Trophoblast cell (in vitro differentiated cells and primary cell): Measurements from ENCODE around the gene SCAMP5.
A peak's percentile ranks its signal among the peaks of the same experiment; 100 is the strongest.

Source experiments
- DNase-seq, 2 donors: peaks; one replicate each; pipeline ENCODE4 v3.0.0-alpha.2; 2016
- H2AFZ ChIP-seq: 2 replicates; pipeline ENCODE4 v1.6.1; 2013; ENCODE audit warnings: low read length, moderate library complexity, mild to moderate bottlenecking; ENCODE audit not compliant: insufficient read depth, poor library complexity
- H2AK5ac ChIP-seq: 2 replicates; pipeline ENCODE4 v1.6.1; 2013; ENCODE audit warnings: mild to moderate bottlenecking, low read length
- H2BK120ac ChIP-seq: 2 replicates; pipeline ENCODE4 v1.6.1; 2013; ENCODE audit warnings: low read length, mild to moderate bottlenecking, moderate library complexity; ENCODE audit not compliant: insufficient read depth, poor library complexity
- H2BK12ac ChIP-seq: 2 replicates; pipeline ENCODE4 v1.6.1; 2013; ENCODE audit warnings: mild to moderate bottlenecking, low read length, moderate library complexity
- H2BK5ac ChIP-seq: 2 replicates; pipeline ENCODE4 v1.6.1; 2013; ENCODE audit warnings: low read length, low read depth, moderate library complexity, mild to moderate bottlenecking; ENCODE audit not compliant: poor library complexity
- H3K14ac ChIP-seq: 2 replicates; pipeline ENCODE4 v1.6.1; 2013; ENCODE audit warnings: mild to moderate bottlenecking, low read length
- H3K18ac ChIP-seq: 2 replicates; pipeline ENCODE4 v1.6.1; 2013; ENCODE audit warnings: mild to moderate bottlenecking, low read length
- H3K23ac ChIP-seq: 2 replicates; pipeline ENCODE4 v1.6.1; 2013; ENCODE audit warnings: low read length
- H3K27ac ChIP-seq: 2 replicates; pipeline ENCODE4 v1.5.1; 2013; ENCODE audit warnings: low read depth, mild to moderate bottlenecking, inconsistent platforms, low read length, moderate library complexity
- H3K27me3 ChIP-seq: 2 replicates; pipeline ENCODE4 v1.6.1; 2013; ENCODE audit warnings: inconsistent platforms, mild to moderate bottlenecking, low read length, moderate library complexity; ENCODE audit not compliant: insufficient read depth
- H3K36me3 ChIP-seq, 2 experiments: 1 replicate in 1 of 2; 2 replicates in 1 of 2; pipeline ENCODE4 v1.6.1; 2013; ENCODE audit warnings: low read length in 2 of 2, mild to moderate bottlenecking in 2 of 2, moderate library complexity in 1 of 2; ENCODE audit not compliant: insufficient read depth in 2 of 2, control insufficient read depth in 1 of 2
- H3K4ac ChIP-seq: 2 replicates; pipeline ENCODE4 v1.6.1; 2013; ENCODE audit warnings: low read depth, mild to moderate bottlenecking, low read length, moderate library complexity
- H3K4me1 ChIP-seq, 2 experiments: 1 replicate in 1 of 2; 2 replicates in 1 of 2; pipeline ENCODE4 v1.6.1; 2013; ENCODE audit warnings: low read length in 2 of 2, mild to moderate bottlenecking in 2 of 2, moderate library complexity in 1 of 2; ENCODE audit not compliant: insufficient read depth in 2 of 2, control insufficient read depth in 1 of 2
- H3K4me2 ChIP-seq: 2 replicates; pipeline ENCODE4 v1.6.1; 2013; ENCODE audit warnings: inconsistent platforms, mild to moderate bottlenecking, low read length, moderate library complexity
- H3K4me3 ChIP-seq: 2 replicates; pipeline ENCODE4 v1.5.1; 2013; ENCODE audit warnings: mild to moderate bottlenecking, low read depth, low read length, inconsistent platforms
- H3K79me1 ChIP-seq: one replicate; pipeline ENCODE4 v1.6.1; 2013; ENCODE audit warnings: low read length
- H3K79me2 ChIP-seq: 2 replicates; pipeline ENCODE4 v1.6.1; 2013; ENCODE audit warnings: low read length, mild to moderate bottlenecking; ENCODE audit not compliant: control insufficient read depth, insufficient read depth, poor library complexity
- H3K9ac ChIP-seq: 2 replicates; pipeline ENCODE4 v1.6.1; 2013; ENCODE audit warnings: mild to moderate bottlenecking, low read length
- H3K9me3 ChIP-seq: 2 replicates; pipeline ENCODE4 v1.6.1; 2013; ENCODE audit warnings: low read depth, mild to moderate bottlenecking, control low read depth, inconsistent platforms, low read length; ENCODE audit not compliant: insufficient read depth
- H4K12ac ChIP-seq: 2 replicates; pipeline ENCODE4 v1.6.1; 2013; ENCODE audit warnings: low read depth, mild to moderate bottlenecking, low read length, moderate library complexity
- H4K8ac ChIP-seq: 2 replicates; pipeline ENCODE4 v1.6.1; 2013; ENCODE audit warnings: low read depth, mild to moderate bottlenecking, low read length, moderate library complexity
- H4K91ac ChIP-seq: one replicate; pipeline ENCODE4 v1.6.1; 2013; ENCODE audit warnings: low read depth, mild to moderate bottlenecking, low read length, moderate library complexity
- WGBS: extraction: QIAGEN DNeasy Blood & Tissue Kit; methylation state at CpG from one replicate; pipeline ENCODE4 v1.1.7; 2013; ENCODE audit warnings: missing lambda C conversion rate; ENCODE audit not compliant: insufficient read length, insufficient coverage; ENCODE audit errors: extremely low coverage; 5-methylcytosine and 5-hydroxymethylcytosine counted together

SCAMP5 gene

DNA sequence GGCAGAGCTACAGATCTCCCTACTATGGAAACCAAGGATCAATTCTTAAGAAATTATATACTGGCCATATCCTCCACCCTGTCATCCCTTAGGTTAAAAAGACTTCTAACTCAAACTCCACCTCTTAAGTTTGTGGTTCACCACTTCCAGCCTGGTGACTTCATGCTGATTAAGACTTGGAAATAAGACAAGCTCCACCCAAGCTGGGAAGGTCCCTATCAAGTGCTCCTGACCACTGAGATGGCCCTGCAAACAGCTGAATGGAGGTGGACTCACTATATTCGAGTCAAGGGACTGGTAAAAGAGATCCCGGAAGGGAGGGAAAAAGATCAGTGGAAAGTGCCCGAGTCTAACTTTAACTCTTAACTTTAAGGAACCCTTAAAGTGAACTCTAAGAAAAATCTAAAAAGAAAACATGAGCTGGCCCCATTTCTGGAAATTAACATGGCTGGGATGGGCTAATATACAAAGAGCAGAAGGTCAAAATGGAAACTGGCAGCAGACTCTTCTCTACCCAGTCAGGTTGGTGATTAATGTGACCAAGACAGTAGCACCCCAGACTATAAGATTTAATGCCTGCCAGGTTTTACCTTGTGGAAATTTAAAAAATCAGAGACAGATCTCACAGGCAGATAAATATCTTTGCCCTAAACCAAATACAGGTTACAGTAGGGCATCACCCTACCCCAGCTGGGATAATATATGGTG, 71.9 kb downstream of the SCAMP5 start:
- WGBS = no CpG with 5 or more reads among the region's 3 CpGs
- no peak overlapping the region for H2BK12ac ChIP-seq
- no peak overlapping the region for H2BK5ac ChIP-seq
- H3K4me2 ChIP-seq = no peak overlapping the region
- H3K18ac ChIP-seq = no peak overlapping the region
- no peak overlapping the region for H4K8ac ChIP-seq
- H3K4me1 ChIP-seq = no peaks in the 10 kb centered on the region
- no peak overlapping the region for H3K4me3 ChIP-seq
- H3K27me3 ChIP-seq = no peaks in the 10 kb centered on the region
- no peaks in the 10 kb centered on the region for H3K79me1 ChIP-seq
- H3K23ac ChIP-seq = no peak overlapping the region
- no peak overlapping the region for H2AK5ac ChIP-seq
- no peak overlapping the region for H4K91ac ChIP-seq
- H2BK120ac ChIP-seq = no peak overlapping the region
- H3K27ac ChIP-seq = no peak overlapping the region
- H3K9ac ChIP-seq = no peak overlapping the region
- H2AFZ ChIP-seq = no peak overlapping the region
- H4K12ac ChIP-seq = no peak overlapping the region
- peak in 1 of 2 donors; percentile 13 for DNase-seq
- H3K14ac ChIP-seq = no peak overlapping the region
- no peak overlapping the region for H3K4ac ChIP-seq
- no peaks in the 10 kb centered on the region for H3K9me3 ChIP-seq
- no peaks in the 10 kb centered on the region for H3K79me2 ChIP-seq
- H3K36me3 ChIP-seq = no peaks in the 10 kb centered on the region

- Histone ChIP-seq H3K4ac (no peak overlapping the region), H3K4me2 (no peak overlapping the region), H3K79me2 (no peaks in the 10 kb centered on the region), H2BK120ac (no peak overlapping the region), H3K18ac (no peak overlapping the region), H3K14ac (no peak overlapping the region), H3K4me3 (no peak overlapping the region), H3K79me1 (no peaks in the 10 kb centered on the region), H3K27ac (no peak overlapping the region), H3K36me3 (no peaks in the 10 kb centered on the region), H3K9ac (no peak overlapping the region), H4K91ac (no peak overlapping the region), H2BK5ac (no peak overlapping the region), H4K8ac (no peak overlapping the region), H3K4me1 (no peaks in the 10 kb centered on the region), H2BK12ac (no peak overlapping the region), H3K9me3 (no peaks in the 10 kb centered on the region), H3K27me3 (no peaks in the 10 kb centered on the region), H3K23ac (no peak overlapping the region), H4K12ac (no peak overlapping the region), H2AK5ac (no peak overlapping the region), H2AFZ (no peak overlapping the region)
- DNase-seq = peak in 1 of 2 donors; percentile 41
These were observed 73.4 kb downstream of the SCAMP5 start for GRCh38 chr15:75068748-75069147.

- no peaks in the 10 kb centered on the region for H3K36me3 ChIP-seq
- no peaks in the 10 kb centered on the region for H3K79me2 ChIP-seq
- no peak overlapping the region for H3K4me3 ChIP-seq
- no peak overlapping the region for H2AK5ac ChIP-seq
- H3K4me2 ChIP-seq = no peak overlapping the region
- no peak overlapping the region for H3K23ac ChIP-seq
- no peak overlapping the region for H3K4ac ChIP-seq
- H4K12ac ChIP-seq = no peak overlapping the region
- WGBS = no CpG with 5 or more reads among the region's 8 CpGs
- H3K18ac ChIP-seq = no peak overlapping the region
- no peak overlapping the region for H2AFZ ChIP-seq
- H3K9ac ChIP-seq = no peak overlapping the region
- no peaks in the 10 kb centered on the region for H3K9me3 ChIP-seq
- peak in 1 of 2 donors; percentile 12 for DNase-seq
- no peak overlapping the region for H4K91ac ChIP-seq
- no peak overlapping the region for H2BK12ac ChIP-seq
- no peak overlapping the region for H2BK5ac ChIP-seq
- no peak overlapping the region for H3K14ac ChIP-seq
- no peaks in the 10 kb centered on the region for H3K27me3 ChIP-seq
- H4K8ac ChIP-seq = no peak overlapping the region
- no peak overlapping the region for H3K27ac ChIP-seq
- H2BK120ac ChIP-seq = no peak overlapping the region
- H3K79me1 ChIP-seq = no peaks in the 10 kb centered on the region
- H3K4me1 ChIP-seq = no peaks in the 10 kb centered on the region
These were observed 74.0 kb downstream of the SCAMP5 start for GRCh38 chr15:75069301-75069925.

DNA sequence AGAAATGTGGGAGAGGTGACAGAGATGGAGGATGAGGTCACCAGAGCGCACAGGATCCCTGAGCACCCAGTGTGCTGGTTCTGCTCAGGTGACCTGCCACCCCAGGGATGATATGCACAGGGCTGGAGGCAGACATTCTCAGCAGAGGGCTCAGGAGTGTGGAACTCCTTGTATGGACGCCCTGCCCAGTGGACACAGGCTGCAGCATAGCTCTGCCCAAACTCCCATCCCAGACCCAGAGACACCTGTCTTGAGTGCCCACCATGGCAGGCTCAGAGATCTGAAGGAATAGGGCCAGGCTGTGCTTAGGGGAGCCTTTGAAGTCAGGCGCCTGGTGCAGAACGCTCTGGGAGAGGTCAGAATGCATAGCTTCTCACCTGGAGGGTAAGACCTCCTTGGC, 75.3 kb downstream of the SCAMP5 start:
- H2AFZ ChIP-seq = no peak overlapping the region
- H2BK120ac ChIP-seq = no peak overlapping the region
- H3K23ac ChIP-seq = no peak overlapping the region
- no peaks in the 10 kb centered on the region for H3K27me3 ChIP-seq
- no peak overlapping the region for H2AK5ac ChIP-seq
- H3K4ac ChIP-seq = no peak overlapping the region
- H4K91ac ChIP-seq = no peak overlapping the region
- no peak overlapping the region for H3K27ac ChIP-seq
- H3K14ac ChIP-seq = no peak overlapping the region
- H3K9ac ChIP-seq = no peak overlapping the region
- no peaks in the 10 kb centered on the region for H3K4me1 ChIP-seq
- no peak overlapping the region for H2BK5ac ChIP-seq
- no peaks in the 10 kb centered on the region for H3K36me3 ChIP-seq
- H3K4me2 ChIP-seq = no peak overlapping the region
- H3K18ac ChIP-seq = no peak overlapping the region
- H3K79me1 ChIP-seq = no peaks in the 10 kb centered on the region
- no peaks in the 10 kb centered on the region for H3K9me3 ChIP-seq
- no peak overlapping the region for H4K12ac ChIP-seq
- H3K4me3 ChIP-seq = no peak overlapping the region
- no peaks in the 10 kb centered on the region for H3K79me2 ChIP-seq
- no peak for DNase-seq
- H4K8ac ChIP-seq = no peak overlapping the region
- H2BK12ac ChIP-seq = no peak overlapping the region
- WGBS = no CpG with 5 or more reads among the region's 4 CpGs
